Transverse colon (tissue), 4 donors: ENCODE data around the gene B4GAT1.

ENCODE experiments used
- CTCF ChIP-seq, 5 experiments: fragments of 200-600 bp in 3 of 5; fragments of 450-650 bp in 2 of 5; sonication (generic) in 3 of 5; IDR thresholded peaks; 1 replicate in 2 of 5; 2 replicates in 3 of 5; pipeline ENCODE4 v1.5.1; 2016 to 2017; ENCODE audit warnings: antibody characterized with exemption in 5 of 5, inconsistent platforms in 3 of 5, mild to moderate bottlenecking in 2 of 5, moderate library complexity in 1 of 5
- POLR2A ChIP-seq: fragments of 450-650 bp; IDR thresholded peaks from one replicate; pipeline ENCODE4 v1.6.1; 2016; ENCODE audit warnings: antibody characterized with exemption, mild to moderate bottlenecking, moderate library complexity
- POLR2AphosphoS5 ChIP-seq, 3 donors: sonication (generic); formaldehyde crosslinking; IDR thresholded peaks; one replicate each; pipeline ENCODE4 v1.6.1; 2016; ENCODE audit warnings: antibody characterized with exemption in 3 of 3

- TF ChIP-seq CTCF (IDR thresholded peaks at IDR 0.05) (no peak), POLR2A (no peak), POLR2AphosphoS5 (IDR thresholded peaks at IDR 0.05) (no peak)
Observed at GRCh38 chr11:66360406-66361073, 13.1 kb upstream of the B4GAT1 start.
